RWPE2 (cell line): ENCODE measurements around the gene AMOTL1.
A peak's percentile ranks its signal among the peaks of the same experiment; 100 is the strongest.

Source experiments
- ATAC-seq: fragments of 200-7000 bp; cut with Tn5 transposase; 3 replicates; pipeline ENCODE4 v1.9.1; 2021; ENCODE audit warnings: low read depth
- DNase-seq: peaks from one replicate; pipeline ENCODE4 v3.0.0-alpha.2; 2020; ENCODE audit warnings: low spot score
- H3K27ac ChIP-seq: fragments of 450-650 bp; 2 replicates; pipeline ENCODE4 v1.5.1; 2017; ENCODE audit warnings: mild to moderate bottlenecking; ENCODE audit not compliant: poor library complexity, severe bottlenecking
- H3K27me3 ChIP-seq: fragments of 250-450 bp; sonication (Bioruptor Pico); 2 replicates; pipeline ENCODE4 v1.5.1; 2021; ENCODE audit warnings: mild to moderate bottlenecking, moderate library complexity; ENCODE audit not compliant: insufficient read depth, poor library complexity, severe bottlenecking
- H3K36me3 ChIP-seq: fragments of 250-450 bp; sonication (Bioruptor Pico); 2 replicates; pipeline ENCODE4 v1.5.1; 2020; ENCODE audit warnings: low read depth, mild to moderate bottlenecking, moderate library complexity
- H3K4me1 ChIP-seq: fragments of 250-450 bp; sonication (Bioruptor Pico); 2 replicates; pipeline ENCODE4 v1.5.1; 2021; ENCODE audit warnings: mild to moderate bottlenecking, moderate library complexity; ENCODE audit not compliant: insufficient read depth, poor library complexity, severe bottlenecking
- H3K4me3 ChIP-seq: fragments of 250-450 bp; sonication (Bioruptor Pico); 2 replicates; pipeline ENCODE4 v1.5.1; 2021; ENCODE audit warnings: mild to moderate bottlenecking, moderate library complexity; ENCODE audit not compliant: severe bottlenecking
- H3K9me3 ChIP-seq: fragments of 250-450 bp; sonication (Bioruptor Pico); 2 replicates; pipeline ENCODE4 v1.5.1; 2021; ENCODE audit warnings: mild to moderate bottlenecking, moderate library complexity; ENCODE audit not compliant: severe bottlenecking
- TF ChIP-seq, protein P1 (sequence below): fragments of 450-650 bp; IDR thresholded peaks from one replicate; pipeline ENCODE4 v1.5.1; 2017; ENCODE audit warnings: mild to moderate bottlenecking, moderate library complexity; ENCODE audit not compliant: poor library complexity, severe bottlenecking

AMOTL1 gene

DNA sequence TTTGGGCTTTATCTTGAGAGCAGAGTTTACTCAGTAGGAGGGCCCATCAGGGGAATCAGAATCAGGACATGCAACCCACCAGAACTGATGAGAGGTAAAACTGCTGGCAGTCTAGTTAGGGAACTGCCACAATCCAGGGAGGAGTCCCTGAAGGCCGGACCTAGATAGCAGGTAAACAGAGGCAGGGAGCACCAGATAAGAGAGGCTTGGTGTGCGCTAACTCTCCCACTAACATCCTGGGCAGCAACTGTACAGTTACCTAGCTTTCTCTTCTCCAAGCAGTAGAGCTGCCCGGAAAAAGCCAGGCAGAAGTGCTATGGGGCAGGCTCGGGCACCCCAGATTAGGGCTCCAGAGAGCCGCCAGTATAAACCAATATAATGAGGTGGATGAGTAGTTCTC lies 865 bp upstream of the AMOTL1 start:
- Histone ChIP-seq H3K27ac (peak overlapping the region; percentile 90), H3K4me1 (peaks cover 35% of the 10 kb centered on the region)

DNA sequence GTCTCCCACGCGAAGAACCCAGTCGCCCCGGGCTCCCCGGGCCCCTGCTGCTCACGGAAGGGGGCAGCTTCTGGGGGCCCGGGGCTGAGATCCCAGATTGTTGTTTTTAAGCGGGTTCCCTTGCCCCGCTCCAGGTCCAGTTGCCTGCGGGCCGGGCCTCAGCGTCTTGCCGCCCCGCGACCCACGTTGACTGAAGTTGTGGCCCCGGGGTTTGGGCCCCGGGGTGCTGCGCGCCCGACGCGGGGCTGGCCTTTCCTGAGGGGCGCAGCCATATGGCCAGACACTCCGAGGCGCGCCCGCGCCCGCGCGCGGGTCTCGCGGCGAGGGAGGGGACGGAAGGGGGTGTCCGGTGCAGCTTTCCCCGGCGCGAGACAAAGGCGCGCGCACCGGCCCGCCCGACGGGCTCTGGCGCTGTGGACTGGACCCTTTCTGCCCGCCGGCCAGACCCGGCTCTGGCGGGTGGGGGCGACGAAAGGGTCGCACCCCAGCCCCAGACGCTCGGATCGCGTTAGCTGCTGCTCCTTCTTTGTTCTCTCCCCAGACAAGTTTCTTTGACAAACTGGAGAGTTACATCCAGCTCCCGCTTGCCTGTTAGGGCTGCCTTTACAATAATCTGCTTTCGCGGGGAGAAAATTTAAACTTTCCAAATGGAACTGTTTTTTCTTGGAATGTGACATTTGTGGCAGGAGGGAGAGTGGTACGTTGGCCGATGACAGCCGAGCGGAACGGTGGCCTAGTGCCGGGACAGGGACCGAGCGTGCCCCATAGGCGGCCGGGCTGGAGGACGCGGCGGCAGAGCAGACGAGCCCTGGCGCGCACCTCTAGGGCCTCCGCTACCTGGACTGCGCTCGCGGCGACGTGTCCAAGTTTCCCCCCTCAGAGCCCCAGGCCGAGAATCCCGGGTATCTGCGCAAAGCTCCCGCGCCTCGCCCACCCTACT lies 716 bp downstream of the AMOTL1 start:
- H3K27me3 ChIP-seq: no peaks in the 10 kb centered on the region
- H3K27ac ChIP-seq: peak overlapping the region; percentile 90
- H3K4me1 ChIP-seq: peaks cover 49% of the 10 kb centered on the region
- TF ChIP-seq, protein P1, sequence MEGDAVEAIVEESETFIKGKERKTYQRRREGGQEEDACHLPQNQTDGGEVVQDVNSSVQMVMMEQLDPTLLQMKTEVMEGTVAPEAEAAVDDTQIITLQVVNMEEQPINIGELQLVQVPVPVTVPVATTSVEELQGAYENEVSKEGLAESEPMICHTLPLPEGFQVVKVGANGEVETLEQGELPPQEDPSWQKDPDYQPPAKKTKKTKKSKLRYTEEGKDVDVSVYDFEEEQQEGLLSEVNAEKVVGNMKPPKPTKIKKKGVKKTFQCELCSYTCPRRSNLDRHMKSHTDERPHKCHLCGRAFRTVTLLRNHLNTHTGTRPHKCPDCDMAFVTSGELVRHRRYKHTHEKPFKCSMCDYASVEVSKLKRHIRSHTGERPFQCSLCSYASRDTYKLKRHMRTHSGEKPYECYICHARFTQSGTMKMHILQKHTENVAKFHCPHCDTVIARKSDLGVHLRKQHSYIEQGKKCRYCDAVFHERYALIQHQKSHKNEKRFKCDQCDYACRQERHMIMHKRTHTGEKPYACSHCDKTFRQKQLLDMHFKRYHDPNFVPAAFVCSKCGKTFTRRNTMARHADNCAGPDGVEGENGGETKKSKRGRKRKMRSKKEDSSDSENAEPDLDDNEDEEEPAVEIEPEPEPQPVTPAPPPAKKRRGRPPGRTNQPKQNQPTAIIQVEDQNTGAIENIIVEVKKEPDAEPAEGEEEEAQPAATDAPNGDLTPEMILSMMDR: no peak
- no peaks in the 10 kb centered on the region for H3K36me3 ChIP-seq
- no peak for DNase-seq
- peak overlapping the region; percentile 76 for H3K4me3 ChIP-seq
- H3K9me3 ChIP-seq: no peaks in the 10 kb centered on the region
- ATAC-seq: peak; percentile 35; the same call in 2 of the 3 replicates

More for the DNA sequence above, 865 bp upstream of the AMOTL1 start:
- TF ChIP-seq, protein P1: no peak
- H3K9me3 ChIP-seq: no peaks in the 10 kb centered on the region
- DNase-seq (no peak), ATAC-seq (peak; percentile 3; the same call in 2 of the 3 replicates)
- no peaks in the 10 kb centered on the region for H3K27me3 ChIP-seq
- H3K36me3 ChIP-seq: no peaks in the 10 kb centered on the region
- H3K4me3 ChIP-seq: peak overlapping the region; percentile 76

DNA sequence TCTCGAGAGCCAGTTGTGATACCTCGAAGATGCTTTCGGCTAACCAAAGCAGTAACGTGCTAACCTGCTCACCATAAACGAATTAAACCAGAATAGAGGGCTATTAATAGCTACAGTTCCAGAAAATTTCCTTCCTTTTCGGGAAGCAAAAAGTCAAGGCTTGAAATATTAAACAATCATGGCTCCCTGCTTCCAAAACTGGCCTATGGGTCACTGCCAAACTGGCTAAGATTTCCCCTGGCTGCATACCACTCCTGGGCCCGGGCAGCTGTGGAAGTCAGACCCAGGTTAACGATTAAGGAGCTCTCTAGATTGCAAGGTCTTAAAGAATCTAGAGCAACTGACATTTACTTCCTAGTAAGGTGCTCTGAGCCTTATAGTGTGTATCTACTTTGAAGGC lies 1.7 kb downstream of the AMOTL1 start:
- Histone ChIP-seq H3K27me3 (no peaks in the 10 kb centered on the region), H3K4me3 (peak overlapping the region; percentile 76), H3K36me3 (no peaks in the 10 kb centered on the region), H3K4me1 (peaks cover 58% of the 10 kb centered on the region), H3K27ac (peak overlapping the region; percentile 90), H3K9me3 (no peaks in the 10 kb centered on the region)
- TF ChIP-seq, protein P1: no peak
- DNase-seq (no peak), ATAC-seq (no peak)

DNA sequence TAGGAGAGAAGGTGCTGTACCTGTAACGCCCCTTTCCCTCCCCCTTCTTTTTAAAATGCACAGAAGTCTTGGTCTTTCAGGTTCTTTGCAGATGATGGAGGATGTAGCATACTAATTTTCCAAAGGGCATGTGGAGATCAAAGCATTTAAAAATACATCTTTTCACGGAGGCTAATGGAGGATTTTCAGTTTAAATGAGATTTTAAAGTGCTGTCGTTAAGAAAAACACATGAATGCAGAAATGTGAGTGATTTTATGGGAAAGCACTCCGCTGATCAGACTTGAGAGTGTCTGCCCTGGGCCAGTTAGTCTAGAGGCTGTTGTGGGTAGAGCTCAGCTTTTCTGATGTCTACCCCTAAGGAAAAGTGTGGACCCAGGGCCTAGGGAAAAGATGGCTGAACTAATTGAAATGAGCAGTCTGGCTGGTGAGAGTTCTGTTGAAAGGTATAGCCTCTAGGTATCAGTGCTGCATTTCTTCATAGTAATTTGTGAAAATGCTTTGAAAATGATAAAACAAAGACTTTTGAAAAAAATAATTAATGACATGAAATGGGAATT lies 2.5 kb downstream of the AMOTL1 start:
- TF ChIP-seq, protein P1: no peak
- H3K27ac ChIP-seq: peak overlapping the region; percentile 90
- H3K4me3 ChIP-seq: peak overlapping the region; percentile 76
- H3K27me3 ChIP-seq: no peaks in the 10 kb centered on the region
- ATAC-seq (no peak), DNase-seq (no peak)
- H3K9me3 ChIP-seq: no peaks in the 10 kb centered on the region
- peaks cover 65% of the 10 kb centered on the region for H3K4me1 ChIP-seq
- no peaks in the 10 kb centered on the region for H3K36me3 ChIP-seq
